Measurements from ENCODE around the gene ACTL6B. TPM values are rescaled to one million over a fixed set of nuclear protein-coding genes. Genes with fewer than 3 reads are reported as not detected.
"Not testable (repeated sequence)": the region's sequence is repeated elsewhere in the genome, so short reads cannot be mapped to it uniquely, and the experiment has no call there.

Gene ACTL6B
- total RNA-seq, 2 experiments from 2014 or later = not detected

DNA sequence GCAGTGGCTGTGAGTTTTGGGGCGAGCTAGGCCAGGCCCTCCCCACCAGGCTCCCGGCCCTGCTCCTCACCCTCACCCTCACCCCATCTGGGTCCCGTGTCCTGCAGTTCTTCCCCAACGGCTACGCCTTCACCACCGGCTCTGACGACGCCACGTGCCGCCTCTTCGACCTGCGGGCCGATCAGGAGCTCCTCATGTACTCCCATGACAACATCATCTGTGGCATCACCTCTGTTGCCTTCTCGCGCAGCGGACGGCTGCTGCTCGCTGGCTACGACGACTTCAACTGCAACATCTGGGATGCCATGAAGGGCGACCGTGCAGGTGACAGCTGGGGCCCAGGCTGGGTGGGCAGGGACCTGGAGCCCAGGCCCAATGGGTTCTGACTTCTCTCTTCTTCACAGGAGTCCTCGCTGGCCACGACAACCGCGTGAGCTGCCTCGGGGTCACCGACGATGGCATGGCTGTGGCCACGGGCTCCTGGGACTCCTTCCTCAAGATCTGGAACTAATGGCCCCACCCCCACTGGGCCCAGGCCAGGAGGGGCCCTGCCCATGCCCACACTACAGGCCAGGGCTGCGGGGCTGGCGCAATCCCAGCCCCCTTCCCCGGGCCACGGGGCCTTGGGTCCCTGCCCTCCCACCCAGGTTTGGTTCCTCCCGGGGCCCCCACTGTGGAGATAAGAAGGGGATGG is 22.2 kb upstream of the ACTL6B start:
- H3K4me1 Mint-ChIP-seq = peaks cover 28% of the 10 kb centered on the region
- H3K9me3 Mint-ChIP-seq = no peaks in the 10 kb centered on the region
- DNase-seq = no peak
- H3K27me3 Mint-ChIP-seq = no peaks in the 10 kb centered on the region
- H3K4me3 Mint-ChIP-seq = no peak overlapping the region
- peaks cover 20% of the 10 kb centered on the region for H3K36me3 Mint-ChIP-seq
- peak overlapping the region; percentile 69 for H3K27ac Mint-ChIP-seq

DNA sequence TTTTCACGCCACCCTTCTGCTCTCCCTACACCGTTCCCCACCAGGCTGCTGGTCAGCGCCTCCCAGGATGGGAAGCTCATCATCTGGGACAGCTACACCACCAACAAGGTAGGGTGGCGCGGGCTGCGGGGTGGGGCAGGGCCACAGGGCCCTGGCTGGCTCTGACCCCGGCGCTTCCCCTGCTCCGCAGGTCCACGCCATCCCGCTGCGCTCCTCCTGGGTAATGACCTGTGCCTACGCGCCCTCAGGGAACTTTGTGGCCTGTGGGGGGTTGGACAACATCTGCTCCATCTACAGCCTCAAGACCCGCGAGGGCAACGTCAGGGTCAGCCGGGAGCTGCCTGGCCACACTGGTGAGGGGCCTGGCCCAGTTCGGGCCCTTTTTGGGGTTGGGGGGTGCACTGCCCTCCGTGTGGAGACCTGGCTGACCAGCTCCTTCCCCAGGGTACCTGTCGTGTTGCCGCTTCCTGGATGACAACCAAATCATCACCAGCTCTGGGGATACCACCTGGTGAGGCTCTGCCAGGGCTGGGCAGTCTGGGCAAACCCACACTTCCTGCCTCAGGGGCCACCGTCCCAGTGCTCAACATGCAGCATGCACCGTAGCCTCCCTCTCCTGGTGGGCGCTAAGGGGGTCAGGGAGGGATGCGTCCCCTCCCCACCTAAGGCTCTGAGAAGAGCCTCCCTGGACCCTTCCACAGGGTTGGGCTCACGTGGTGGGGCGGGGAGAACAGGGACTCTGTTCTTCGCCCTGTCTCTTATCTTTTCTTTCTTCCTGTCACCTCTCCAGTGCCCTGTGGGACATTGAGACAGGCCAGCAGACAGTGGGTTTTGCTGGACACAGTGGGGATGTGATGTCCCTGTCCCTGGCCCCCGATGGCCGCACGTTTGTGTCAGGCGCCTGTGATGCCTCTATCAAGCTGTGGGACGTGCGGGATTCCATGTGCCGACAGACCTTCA is 21.3 kb upstream of the ACTL6B start:
- Mint-ChIP-seq H3K36me3 (peaks cover 20% of the 10 kb centered on the region), H3K27ac (peak overlapping the region; percentile 69), H3K27me3 (no peaks in the 10 kb centered on the region), H3K4me1 (peaks cover 28% of the 10 kb centered on the region), H3K9me3 (no peaks in the 10 kb centered on the region), H3K4me3 (peak overlapping the region; percentile 61)
- no peak for DNase-seq

DNA sequence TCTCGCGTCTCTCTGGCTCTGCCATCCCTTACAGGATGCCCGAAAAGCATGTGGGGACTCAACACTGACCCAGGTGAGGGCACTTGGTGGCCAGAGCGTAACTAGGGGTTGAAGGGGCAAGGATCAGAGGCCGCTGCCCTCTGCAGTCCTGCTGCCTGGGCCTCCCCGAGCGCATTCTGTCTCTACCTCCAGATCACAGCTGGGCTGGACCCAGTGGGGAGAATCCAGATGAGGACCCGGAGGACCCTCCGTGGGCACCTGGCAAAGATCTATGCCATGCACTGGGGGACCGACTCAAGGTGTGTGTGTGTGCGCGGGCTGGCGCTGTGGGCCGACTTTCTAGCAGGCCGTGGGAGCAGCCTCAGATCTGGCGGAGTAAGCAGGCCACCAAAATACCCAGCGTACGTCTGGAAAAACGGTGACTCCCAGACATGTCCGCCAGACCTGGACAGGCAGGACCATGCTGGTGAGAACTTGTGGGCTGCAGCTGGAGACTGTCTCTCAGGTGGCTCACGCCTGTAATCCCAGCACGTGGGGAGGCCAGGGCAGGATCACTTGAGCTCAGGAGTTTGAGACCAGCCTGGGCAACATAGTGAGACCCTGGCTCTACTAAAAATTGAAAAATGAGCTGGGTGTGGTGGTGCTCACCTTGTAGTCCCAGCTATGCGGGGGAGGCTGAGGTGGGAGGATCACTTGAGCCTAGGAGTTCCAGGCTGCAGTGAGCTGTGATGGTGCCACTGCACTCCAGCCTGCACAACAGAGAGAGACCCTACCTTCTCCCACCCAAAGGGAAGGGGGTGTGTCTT is 20.5 kb upstream of the ACTL6B start:
- Mint-ChIP-seq H3K27me3 (no peaks in the 10 kb centered on the region), H3K9me3 (no peaks in the 10 kb centered on the region), H3K4me3 (peak overlapping the region; percentile 88), H3K36me3 (peaks cover 20% of the 10 kb centered on the region), H3K4me1 (peaks cover 25% of the 10 kb centered on the region), H3K27ac (peak overlapping the region; percentile 87)
- no peak for DNase-seq

DNA sequence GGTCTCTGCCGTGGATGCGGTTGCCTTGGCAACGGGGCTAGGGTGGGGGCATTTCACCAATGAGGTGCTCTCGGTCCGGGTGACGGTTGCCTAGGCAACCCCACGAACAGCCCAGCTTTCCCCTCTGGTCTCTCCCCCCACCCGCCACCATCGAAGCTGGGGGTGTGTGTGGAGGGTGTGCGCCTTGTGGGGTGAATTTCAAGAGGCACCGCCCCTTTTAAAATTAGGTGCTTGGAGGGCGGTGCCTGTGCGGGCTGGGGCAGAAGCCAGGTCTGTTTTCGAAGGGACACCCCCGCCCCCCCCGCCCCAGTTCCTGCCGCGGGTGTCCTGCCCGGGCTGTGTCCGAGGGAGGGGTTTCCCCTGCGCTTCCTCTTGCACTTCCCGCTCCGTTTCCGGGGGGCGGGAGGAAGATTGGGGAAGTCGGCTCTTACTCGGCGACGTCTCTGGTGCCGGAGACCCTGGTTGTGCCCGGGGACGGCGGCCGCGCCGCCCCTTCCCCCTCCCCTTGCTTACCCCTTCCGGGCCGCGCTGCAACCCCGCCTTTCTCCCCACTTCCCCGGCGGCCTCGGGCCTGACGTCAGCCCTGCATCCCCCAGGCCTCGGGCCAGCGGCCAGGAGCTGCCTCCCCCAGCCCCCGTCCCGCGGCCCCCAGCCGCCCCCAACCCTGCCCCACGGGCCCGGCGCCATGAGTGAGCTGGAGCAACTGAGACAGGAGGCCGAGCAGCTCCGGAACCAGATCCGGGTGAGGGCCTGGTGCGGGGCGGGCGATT is 19.5 kb upstream of the ACTL6B start:
- Mint-ChIP-seq H3K9me3 (no peaks in the 10 kb centered on the region), H3K4me1 (peaks cover 23% of the 10 kb centered on the region), H3K27ac (peak overlapping the region; percentile 87), H3K27me3 (no peaks in the 10 kb centered on the region), H3K4me3 (peak overlapping the region; percentile 88), H3K36me3 (peaks cover 20% of the 10 kb centered on the region)
- DNase-seq = peak; percentile 88

DNA sequence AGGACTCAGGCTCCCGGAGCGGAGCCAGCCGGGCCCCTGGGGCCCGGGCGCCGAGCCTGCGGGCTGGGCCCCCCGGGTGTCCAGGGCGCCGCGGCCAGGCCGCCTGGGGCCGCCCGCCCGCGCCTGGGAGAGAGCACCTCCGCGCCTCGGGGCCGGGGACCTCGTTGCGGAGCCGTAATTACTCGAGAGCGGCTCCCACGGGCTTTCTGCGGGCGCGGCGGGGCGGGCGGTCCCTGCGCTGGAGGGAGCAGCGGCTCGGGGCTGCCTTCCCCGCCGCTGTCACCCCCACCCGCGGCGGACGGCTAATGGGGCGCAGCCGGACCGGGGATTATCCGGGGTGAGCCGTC is 18.8 kb upstream of the ACTL6B start:
- peaks cover 19% of the 10 kb centered on the region for H3K36me3 Mint-ChIP-seq
- H3K4me3 Mint-ChIP-seq = peak overlapping the region; percentile 97
- no peaks in the 10 kb centered on the region for H3K9me3 Mint-ChIP-seq
- no peak overlapping the region for H3K27ac Mint-ChIP-seq
- no peaks in the 10 kb centered on the region for H3K27me3 Mint-ChIP-seq
- DNase-seq = peak; percentile 52
- peaks cover 20% of the 10 kb centered on the region for H3K4me1 Mint-ChIP-seq

DNA sequence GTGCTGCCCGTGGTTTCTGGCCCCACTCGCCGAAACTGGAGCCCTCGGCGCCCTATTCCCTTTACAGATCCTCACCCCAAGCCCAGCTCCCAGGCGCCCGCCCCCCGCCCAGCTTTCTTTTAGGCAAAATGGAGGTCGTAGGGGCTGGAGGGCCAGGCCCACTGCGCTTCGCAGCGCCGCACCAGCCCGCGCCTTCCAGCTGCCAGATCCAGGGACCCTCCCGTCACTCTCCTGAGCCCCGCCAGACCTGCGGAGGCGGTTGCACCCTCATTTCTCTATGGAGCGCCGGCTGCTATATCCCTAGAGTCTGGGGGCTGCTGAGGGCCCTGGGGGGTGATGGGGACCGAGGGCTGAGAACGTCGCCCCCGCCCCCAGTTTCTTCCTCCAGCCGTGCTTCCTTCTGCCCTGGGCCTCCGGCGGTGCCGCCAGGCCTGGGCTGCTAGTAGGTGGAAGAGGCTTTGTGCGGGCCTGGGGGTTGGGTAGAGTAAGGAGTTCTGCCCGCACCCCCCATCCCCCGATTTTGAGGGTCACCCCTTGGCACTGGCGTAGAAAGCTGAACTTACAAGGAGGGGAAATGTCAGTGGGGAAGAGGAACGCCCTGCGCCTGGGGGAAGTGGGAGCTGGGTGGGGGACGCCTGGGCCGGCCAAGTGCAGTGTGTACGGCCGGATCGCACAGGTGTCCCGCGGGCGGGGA is 18.3 kb upstream of the ACTL6B start:
- no peaks in the 10 kb centered on the region for H3K9me3 Mint-ChIP-seq
- no peak for DNase-seq
- H3K27ac Mint-ChIP-seq = peak overlapping the region; percentile 92
- H3K4me3 Mint-ChIP-seq = peak overlapping the region; percentile 97
- H3K27me3 Mint-ChIP-seq = no peaks in the 10 kb centered on the region
- H3K4me1 Mint-ChIP-seq = peaks cover 15% of the 10 kb centered on the region
- H3K36me3 Mint-ChIP-seq = peaks cover 18% of the 10 kb centered on the region

DNA sequence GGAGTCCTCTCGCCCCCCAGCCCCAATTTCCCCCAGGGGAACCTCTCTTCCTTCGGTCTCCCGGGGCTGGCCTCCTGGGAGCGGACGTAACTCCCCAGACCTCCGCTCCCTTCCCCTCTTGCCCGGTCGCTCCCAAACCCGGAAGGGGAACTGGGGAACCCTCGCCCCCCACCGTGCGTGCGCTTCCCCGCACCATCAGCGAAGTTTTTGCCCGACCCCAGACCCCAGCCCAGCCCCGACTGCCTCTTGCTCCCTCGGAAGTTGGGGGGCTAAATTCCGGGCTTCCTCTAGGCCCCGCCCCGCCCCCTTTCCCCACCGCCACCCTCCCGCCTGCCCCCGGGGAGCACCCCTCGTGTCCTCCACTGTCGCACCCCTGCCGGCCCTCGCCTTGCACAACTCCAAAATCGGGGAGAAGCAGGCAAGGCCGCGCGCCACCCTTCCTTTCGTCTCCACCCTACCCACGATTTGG is 17.7 kb upstream of the ACTL6B start:
- no peak for DNase-seq
- Mint-ChIP-seq H3K36me3 (peaks cover 16% of the 10 kb centered on the region), H3K4me1 (peaks cover 14% of the 10 kb centered on the region), H3K27me3 (no peaks in the 10 kb centered on the region), H3K27ac (peak overlapping the region; percentile 92), H3K9me3 (no peaks in the 10 kb centered on the region), H3K4me3 (peak overlapping the region; percentile 97)

DNA sequence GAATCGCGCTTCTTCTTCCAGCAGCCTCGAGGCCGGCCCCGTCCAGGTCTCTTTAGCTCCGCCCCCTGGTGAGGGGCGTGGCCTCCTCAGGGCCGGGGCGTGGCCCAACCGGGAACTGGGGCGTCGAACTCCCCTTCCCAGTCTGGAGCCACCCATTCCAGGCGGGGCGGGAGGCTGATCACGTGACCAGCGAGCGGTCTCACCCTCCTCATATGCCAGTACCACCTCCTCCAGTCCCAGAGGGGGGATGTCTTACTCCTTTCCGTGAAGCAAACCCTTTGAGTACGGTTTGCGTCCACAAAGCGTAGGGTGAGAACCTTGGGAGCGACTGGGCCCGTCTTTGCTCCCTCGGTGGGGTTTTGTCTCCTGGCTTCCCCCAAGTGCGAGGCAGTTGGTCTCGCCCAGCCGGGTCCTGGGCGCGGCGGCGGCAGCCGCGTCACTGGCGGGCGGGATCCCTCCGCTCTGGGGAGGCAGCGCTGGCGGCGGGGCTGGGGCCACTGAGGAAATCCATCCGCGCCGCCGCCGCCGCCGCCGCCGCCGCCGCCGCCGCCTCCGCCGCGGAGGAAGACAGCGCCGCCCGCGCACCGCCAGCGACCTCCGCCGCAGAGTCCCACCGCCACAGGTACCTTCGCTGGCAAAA is 17.2 kb upstream of the ACTL6B start, which contains the start of gene GNB2:
GNB2 (plus strand) TSS at position 439 of the 640 bp plus-strand sequence. CDS start 2,526 bp downstream, outside the sequence.
- Mint-ChIP-seq H3K9me3 (no peaks in the 10 kb centered on the region), H3K36me3 (peaks cover 15% of the 10 kb centered on the region), H3K27ac (peak within 1 kb of the TSS; percentile 94), H3K27me3 (no peaks in the 10 kb centered on the region), H3K4me1 (peaks cover 12% of the 10 kb centered on the region), H3K4me3 (peak within 1 kb of the TSS; percentile 97)
- DNase-seq = peak; percentile 98

DNA sequence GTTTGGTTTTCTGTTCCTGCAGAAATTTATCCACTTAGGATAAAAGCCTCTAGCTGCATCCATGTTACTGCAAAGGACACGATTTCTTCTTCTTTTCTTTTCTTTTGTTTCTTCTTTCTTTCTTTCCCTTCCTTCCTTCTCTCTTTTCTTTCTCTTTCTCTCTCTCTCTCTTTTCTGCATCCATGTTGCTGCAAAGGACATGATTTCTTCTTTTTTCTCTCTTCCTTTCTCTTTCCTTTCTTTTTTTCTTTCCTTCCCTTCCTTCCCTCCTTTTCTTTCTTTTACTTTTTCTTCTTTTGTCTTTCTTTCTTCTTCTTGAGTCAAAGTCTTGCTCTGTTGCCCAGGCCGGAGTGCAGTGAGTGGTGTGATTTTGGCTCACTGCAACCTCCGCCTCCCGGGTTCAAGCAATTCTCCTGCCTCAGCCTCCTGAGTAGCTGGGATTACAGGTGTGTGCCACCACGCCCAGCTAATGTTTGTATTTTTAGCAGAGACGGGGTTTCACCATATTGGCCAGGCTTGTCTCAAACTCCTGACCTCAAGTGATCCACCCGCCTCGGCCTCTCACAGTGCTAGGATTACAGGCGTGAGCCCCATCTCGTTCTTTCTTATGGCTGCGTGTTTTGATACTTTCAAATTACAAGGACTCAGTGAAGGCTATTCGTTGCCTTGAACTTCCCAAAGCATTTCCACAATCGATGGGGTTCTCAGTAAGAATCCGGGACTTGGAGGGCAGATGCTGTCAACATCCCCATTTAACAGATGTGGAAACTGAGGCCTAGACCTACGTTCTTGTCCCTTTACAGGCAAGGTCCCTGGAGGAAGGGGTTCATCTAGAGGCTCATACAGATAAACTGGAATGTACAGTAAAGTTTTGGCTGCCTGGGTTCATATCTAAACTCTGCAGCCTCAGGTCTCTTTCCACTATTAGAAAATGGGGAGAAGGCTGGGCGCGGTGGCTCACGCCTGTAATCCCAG is 15.4 kb upstream of the ACTL6B start:
- H3K4me3 Mint-ChIP-seq = no peak overlapping the region
- peaks cover 4% of the 10 kb centered on the region for H3K4me1 Mint-ChIP-seq
- H3K9me3 Mint-ChIP-seq = no peaks in the 10 kb centered on the region
- no peak for DNase-seq
- no peaks in the 10 kb centered on the region for H3K27me3 Mint-ChIP-seq
- H3K36me3 Mint-ChIP-seq = peaks cover 6% of the 10 kb centered on the region
- no peak overlapping the region for H3K27ac Mint-ChIP-seq

DNA sequence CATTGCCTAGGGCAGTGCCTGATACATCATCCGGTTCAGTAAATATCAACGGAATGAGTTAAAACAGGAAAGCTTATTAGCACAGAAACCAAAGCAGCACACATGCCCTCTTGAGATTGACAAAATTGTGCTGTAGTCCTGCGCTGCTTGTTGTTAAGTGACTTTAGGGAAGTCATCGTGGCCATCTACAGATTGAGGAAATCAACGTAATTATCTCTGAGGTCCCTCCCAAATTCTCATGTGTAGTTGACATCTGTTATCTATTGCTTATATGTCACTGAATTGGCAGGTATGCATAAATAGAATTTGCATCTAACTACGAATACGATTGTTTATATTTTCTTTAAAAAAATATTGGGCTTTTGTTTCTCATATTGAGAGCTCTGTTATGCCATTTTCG is 13.8 kb upstream of the ACTL6B start:
- H3K27me3 Mint-ChIP-seq = no peaks in the 10 kb centered on the region
- no peak overlapping the region for H3K4me3 Mint-ChIP-seq
- no peaks in the 10 kb centered on the region for H3K4me1 Mint-ChIP-seq
- no peak for DNase-seq
- H3K27ac Mint-ChIP-seq = no peak overlapping the region
- H3K36me3 Mint-ChIP-seq = no peaks in the 10 kb centered on the region
- no peaks in the 10 kb centered on the region for H3K9me3 Mint-ChIP-seq

DNA sequence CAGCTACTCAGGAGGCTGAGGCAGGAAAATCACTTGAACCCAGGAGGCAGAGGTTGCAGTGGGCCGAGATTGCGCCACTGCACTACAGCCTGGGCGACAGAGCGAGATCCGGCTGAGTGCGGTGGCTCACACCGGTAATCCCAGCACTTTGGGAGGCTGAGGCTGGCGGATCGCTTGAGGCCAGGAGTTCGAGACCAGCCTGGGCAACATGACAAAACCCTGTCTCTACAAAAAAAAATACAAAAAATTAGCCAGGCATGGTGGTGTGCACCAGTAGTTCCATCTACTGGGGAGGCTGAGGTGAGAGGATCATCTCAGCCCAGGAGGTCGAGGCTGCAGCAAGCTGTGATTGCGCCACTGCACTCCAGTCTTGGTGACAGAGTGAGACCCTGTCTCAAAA is 12.9 kb upstream of the ACTL6B start:
- not testable (repeated sequence) for H3K27ac Mint-ChIP-seq, H3K4me3 Mint-ChIP-seq, DNase-seq, H3K4me1 Mint-ChIP-seq, H3K9me3 Mint-ChIP-seq, H3K36me3 Mint-ChIP-seq, H3K27me3 Mint-ChIP-seq

DNA sequence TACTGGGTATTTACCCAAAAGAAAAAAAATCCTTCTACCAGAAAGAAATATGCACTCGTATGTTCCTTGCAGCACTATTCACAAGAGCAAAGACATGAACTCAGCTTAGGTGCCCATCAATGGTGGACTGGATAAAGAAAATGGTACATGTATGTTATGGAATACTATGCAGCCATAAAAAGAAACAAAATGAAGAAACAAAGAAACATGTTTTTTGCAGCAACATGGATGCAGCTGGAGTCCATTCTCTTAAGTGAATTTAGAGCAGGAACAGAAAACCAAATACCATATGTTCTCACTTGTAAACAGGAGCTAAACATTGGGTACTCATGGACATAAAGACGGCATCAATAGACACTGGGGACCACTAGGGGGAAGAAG is 11.8 kb upstream of the ACTL6B start:
- Mint-ChIP-seq H3K9me3 (no peaks in the 10 kb centered on the region), H3K27ac (no peak overlapping the region), H3K4me3 (no peak overlapping the region), H3K4me1 (no peaks in the 10 kb centered on the region), H3K36me3 (no peaks in the 10 kb centered on the region), H3K27me3 (no peaks in the 10 kb centered on the region)
- DNase-seq = no peak

All from activated naive CD8-positive, alpha-beta T cell treated with anti-CD3 and anti-CD28 coated beads for 36 hours (primary cell).